Transverse colon (tissue), 4 donors: Measurements from ENCODE around the gene NDE1. TPM values are rescaled to one million over a fixed set of nuclear protein-coding genes. Genes with fewer than 3 reads are reported as not detected.
"Not testable (repeated sequence)": the region's sequence is repeated elsewhere in the genome, so short reads cannot be mapped to it uniquely, and the experiment has no call there.

Experiments
- DNase-seq: peaks from one replicate; pipeline ENCODE4 v3.0.0-alpha.2; 2019
- H3K27ac ChIP-seq, 4 donors: fragments of 200-600 bp; sonication (generic); 2 replicates each; pipeline ENCODE4 v1.5.1; 2016 to 2018; ENCODE audit warnings: inconsistent platforms in 4 of 4
- H3K27me3 ChIP-seq: fragments of 200-600 bp; sonication (generic); 2 replicates; pipeline ENCODE4 v1.5.1; 2017; ENCODE audit warnings: inconsistent platforms
- H3K36me3 ChIP-seq, 4 donors: fragments of 200-600 bp; sonication (generic); 2 replicates each; pipeline ENCODE4 v1.5.1; 2017 to 2019; ENCODE audit warnings: inconsistent platforms in 4 of 4
- H3K4me1 ChIP-seq, 4 donors: fragments of 200-600 bp; sonication (generic); 2 replicates each; pipeline ENCODE4 v1.5.1; 2017 to 2020; ENCODE audit warnings: inconsistent platforms in 4 of 4
- H3K4me3 ChIP-seq, 4 donors: fragments of 200-600 bp; sonication (generic); 1 replicate in 1 of 4; 2 replicates in 3 of 4; pipeline versions ENCODE4 v1.5.1 to v1.6.1; 2017 to 2019; ENCODE audit warnings: inconsistent platforms in 4 of 4
- H3K9me3 ChIP-seq, 2 donors: fragments of 200-600 bp; sonication (generic); 2 replicates each; pipeline ENCODE4 v1.5.1; 2017 to 2019; ENCODE audit warnings: inconsistent platforms in 2 of 2
- EP300 ChIP-seq: sonication (generic); formaldehyde crosslinking; IDR thresholded peaks from one replicate; pipeline ENCODE4 v1.6.1; 2017; ENCODE audit warnings: antibody characterized with exemption, low read depth
- POLR2A ChIP-seq: fragments of 450-650 bp; IDR thresholded peaks from one replicate; pipeline ENCODE4 v1.6.1; 2016; ENCODE audit warnings: antibody characterized with exemption, mild to moderate bottlenecking, moderate library complexity
- POLR2AphosphoS5 ChIP-seq, 3 donors: sonication (generic); formaldehyde crosslinking; IDR thresholded peaks; one replicate each; pipeline ENCODE4 v1.6.1; 2016; ENCODE audit warnings: antibody characterized with exemption in 3 of 3
- WGBS, 2 donors: methylation state at CpG; one replicate each; pipeline ENCODE4 v1.1.5; 2018; ENCODE audit warnings: low coverage in 1 of 2; 5-methylcytosine and 5-hydroxymethylcytosine counted together
- in situ Hi-C, 4 donors: fragments of 200-750 bp; cut with MboI; loops; one replicate each; pipeline versions ENCODE4 v1.15.0 to v1.15.1; 2017; ENCODE audit warnings: low sequenced_read_pairs in 3 of 4, low pct_ligation_motif_present in 1 of 4, low pct_unique_long_range_greater_than_20kb in 1 of 4
- intact Hi-C: fragments of 100-400 bp; cut with DNase I; formaldehyde crosslinking; loops from one replicate; pipeline ENCODE4 v1.15.1; 2023; ENCODE audit warnings: low total_unique reads
- total RNA-seq, 4 donors: library from RNA; depleted of rRNA; stranded (reverse); fragments of >200 nt; gene quantifications; one replicate each; pipeline ENCODE4 v1.1.0, GENCODE V29; 2016
- TF ChIP-seq, protein P1 (sequence below), 5 experiments: fragments of 200-600 bp in 3 of 5; fragments of 450-650 bp in 2 of 5; sonication (generic) in 3 of 5; IDR thresholded peaks; 1 replicate in 2 of 5; 2 replicates in 3 of 5; pipeline ENCODE4 v1.5.1; 2016 to 2017; ENCODE audit warnings: antibody characterized with exemption in 5 of 5, inconsistent platforms in 3 of 5, mild to moderate bottlenecking in 2 of 5, moderate library complexity in 1 of 5

Gene NDE1
- total RNA-seq, 4 donors from 2014 or later = 21.0 to 47.6 (median 36.3) TPM

DNA sequence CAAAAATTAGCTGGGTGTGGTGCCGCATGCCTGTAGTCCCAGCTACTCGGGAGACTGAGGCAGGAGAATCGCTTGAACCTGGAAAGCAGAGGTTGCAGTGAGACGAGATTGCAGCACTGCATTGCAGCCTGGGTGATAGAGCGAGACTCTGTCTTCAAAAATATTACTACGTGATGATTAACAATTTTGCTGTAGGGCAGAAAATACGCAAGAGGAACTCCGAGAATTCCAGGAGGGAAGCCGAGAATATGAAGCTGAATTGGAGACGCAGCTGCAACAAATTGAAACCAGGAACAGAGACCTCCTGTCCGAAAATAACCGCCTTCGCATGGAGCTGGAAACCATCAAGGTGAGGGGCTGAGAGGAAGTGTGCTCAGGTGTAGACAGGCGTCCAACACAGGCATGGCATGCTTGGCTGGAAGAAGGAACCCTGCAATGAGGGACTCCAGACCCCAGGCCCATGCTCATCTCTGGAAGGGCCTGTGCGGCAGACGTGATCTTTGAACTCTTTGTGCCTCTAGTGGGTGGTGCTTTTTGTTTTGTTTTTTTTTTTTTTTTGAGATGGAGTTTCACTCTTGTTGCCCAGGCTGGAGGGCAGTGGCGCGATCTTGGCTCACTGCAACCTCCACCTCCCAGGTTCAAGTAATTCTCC is 17.2 kb downstream of the NDE1 start:
- in situ Hi-C loops (no loop called here), intact Hi-C loops (no loop called here)
- Histone ChIP-seq H3K36me3 (peaks cover 0 to 47% (median 21%) of the 10 kb centered on the region in 4 donors), H3K4me3 (no peak overlapping the region), H3K27ac (no peak overlapping the region), H3K27me3 (no peaks in the 10 kb centered on the region), H3K9me3 (no peaks in the 10 kb centered on the region), H3K4me1 (peaks cover 0 to 6% (median 2%) of the 10 kb centered on the region in 4 donors)
- TF ChIP-seq POLR2AphosphoS5 (IDR thresholded peaks at IDR 0.05) (no peak), POLR2A (no peak), EP300 (no peak)
- TF ChIP-seq, protein P1, sequence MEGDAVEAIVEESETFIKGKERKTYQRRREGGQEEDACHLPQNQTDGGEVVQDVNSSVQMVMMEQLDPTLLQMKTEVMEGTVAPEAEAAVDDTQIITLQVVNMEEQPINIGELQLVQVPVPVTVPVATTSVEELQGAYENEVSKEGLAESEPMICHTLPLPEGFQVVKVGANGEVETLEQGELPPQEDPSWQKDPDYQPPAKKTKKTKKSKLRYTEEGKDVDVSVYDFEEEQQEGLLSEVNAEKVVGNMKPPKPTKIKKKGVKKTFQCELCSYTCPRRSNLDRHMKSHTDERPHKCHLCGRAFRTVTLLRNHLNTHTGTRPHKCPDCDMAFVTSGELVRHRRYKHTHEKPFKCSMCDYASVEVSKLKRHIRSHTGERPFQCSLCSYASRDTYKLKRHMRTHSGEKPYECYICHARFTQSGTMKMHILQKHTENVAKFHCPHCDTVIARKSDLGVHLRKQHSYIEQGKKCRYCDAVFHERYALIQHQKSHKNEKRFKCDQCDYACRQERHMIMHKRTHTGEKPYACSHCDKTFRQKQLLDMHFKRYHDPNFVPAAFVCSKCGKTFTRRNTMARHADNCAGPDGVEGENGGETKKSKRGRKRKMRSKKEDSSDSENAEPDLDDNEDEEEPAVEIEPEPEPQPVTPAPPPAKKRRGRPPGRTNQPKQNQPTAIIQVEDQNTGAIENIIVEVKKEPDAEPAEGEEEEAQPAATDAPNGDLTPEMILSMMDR (IDR thresholded peaks at IDR 0.05) = no peak
- 90 to 96% methylated on average over 11 to 18 of the region's 18 CpGs for WGBS, 2 donors
- DNase-seq = no peak

DNA sequence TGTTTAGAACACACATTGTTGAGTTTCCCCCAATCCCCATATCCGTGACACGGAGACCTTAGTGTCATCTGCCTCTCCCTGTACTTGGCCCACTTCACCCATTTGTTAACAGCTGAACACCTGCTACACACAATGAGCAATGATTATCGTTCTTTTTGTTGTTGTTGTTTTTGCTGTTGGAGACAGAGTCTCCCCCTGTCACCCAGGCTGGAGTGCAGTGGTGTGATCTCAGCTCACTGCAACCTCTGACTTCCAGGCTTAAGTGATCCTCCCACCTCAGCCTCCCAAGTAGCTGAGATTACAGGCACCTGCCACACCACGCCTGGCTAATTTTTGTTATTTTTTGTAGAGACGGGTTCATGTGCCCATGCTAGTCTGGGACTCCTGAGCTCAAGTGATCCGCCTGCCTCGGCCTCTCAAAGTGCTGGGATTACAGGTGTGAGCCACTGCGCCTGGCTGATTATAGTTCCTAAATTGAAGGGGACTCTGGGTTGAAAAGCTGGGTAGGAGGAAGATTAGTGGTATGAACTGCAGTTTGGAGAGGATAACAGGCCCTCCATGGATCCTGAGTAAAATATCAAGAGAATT is 21.6 kb downstream of the NDE1 start:
- peak overlapping the region; percentile 84 to 92 (median 88) for H3K27ac ChIP-seq
- DNase-seq = no peak
- H3K4me3 ChIP-seq = no peak overlapping the region
- no peaks in the 10 kb centered on the region for H3K9me3 ChIP-seq
- in situ Hi-C loops (no loop called here), intact Hi-C loops (no loop called here)
- WGBS, 2 donors = 90 to 96% methylated on average over 3 to 8 of the region's 8 CpGs
- H3K4me1 ChIP-seq = peaks cover 10 to 23% (median 17%) of the 10 kb centered on the region in 4 donors
- TF ChIP-seq EP300 (no peak), POLR2A (no peak), POLR2AphosphoS5 (IDR thresholded peaks at IDR 0.05) (no peak)
- TF ChIP-seq, protein P1 (IDR thresholded peaks at IDR 0.05) = no peak
- no peaks in the 10 kb centered on the region for H3K27me3 ChIP-seq
- peaks cover 0 to 26% (median 12%) of the 10 kb centered on the region in 4 donors for H3K36me3 ChIP-seq

DNA sequence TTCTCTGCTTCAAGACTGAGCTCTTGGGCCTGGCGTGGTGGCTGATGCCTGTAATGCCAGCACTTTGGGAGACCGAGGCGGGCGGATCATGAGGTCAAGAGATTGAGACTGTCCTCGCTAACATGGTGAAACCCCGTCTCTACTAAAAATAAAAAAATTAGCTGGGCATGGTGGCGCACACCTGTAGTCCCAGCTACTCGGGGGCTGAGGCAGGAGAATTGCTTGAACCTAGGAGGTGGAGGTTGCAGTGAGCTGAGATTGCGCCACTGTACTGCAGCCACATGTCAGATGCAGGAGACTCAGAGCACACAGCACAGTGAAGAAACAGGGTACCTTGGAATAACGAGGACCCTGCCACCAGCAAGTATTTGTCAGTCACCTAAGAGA is 22.1 kb downstream of the NDE1 start:
- H3K9me3 ChIP-seq, H3K4me3 ChIP-seq, H3K27me3 ChIP-seq, intact Hi-C loops, DNase-seq, in situ Hi-C loops: not testable (repeated sequence)
- WGBS, 2 donors = 91 to 98% methylated on average over 6 to 10 of the region's 10 CpGs
- H3K27ac ChIP-seq = peak overlapping the region; percentile 84 to 92 (median 88)
- H3K36me3 ChIP-seq = peaks cover 0 to 21% (median 10%) of the 10 kb centered on the region in 4 donors
- H3K4me1 ChIP-seq = peaks cover 10 to 23% (median 17%) of the 10 kb centered on the region in 4 donors

DNA sequence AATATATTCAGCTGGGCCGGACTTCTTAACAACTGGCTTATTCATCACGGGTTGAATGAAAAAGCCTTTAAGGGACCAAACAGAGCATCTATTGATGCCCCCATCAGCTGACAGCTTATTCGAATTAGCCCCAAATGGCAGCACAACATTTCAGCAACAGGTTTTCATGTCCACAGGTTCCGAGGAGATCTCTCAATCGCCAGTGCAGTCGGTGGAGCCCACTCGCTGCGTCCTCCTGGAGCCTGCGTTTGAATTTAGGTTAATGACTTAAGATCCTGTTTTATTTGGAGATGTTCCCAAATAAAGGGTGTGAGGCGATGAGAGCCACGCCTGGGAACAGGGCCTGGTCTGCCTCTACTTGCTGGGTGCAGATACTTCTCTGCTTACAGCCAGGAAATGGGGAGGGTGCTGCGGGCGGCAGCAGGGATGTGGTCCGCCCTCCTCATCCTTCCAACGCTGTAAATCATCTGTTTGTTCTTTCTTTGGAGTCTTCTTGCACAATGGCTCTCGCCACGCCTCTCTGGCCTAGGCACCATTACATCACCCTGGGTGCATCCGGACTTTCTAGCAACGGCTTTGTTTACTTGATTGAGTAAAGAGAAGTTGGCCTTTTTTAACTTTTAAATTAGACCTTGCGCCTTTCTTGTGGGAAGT is 22.6 kb downstream of the NDE1 start:
- WGBS, 2 donors = 11 to 23% methylated on average over 3 to 20 of the region's 20 CpGs
- DNase-seq = peak; percentile 86
- peak overlapping the region; percentile 84 to 92 (median 88) for H3K27ac ChIP-seq
- H3K36me3 ChIP-seq = peaks cover 0 to 16% (median 8%) of the 10 kb centered on the region in 4 donors
- peaks cover 10 to 23% (median 17%) of the 10 kb centered on the region in 4 donors for H3K4me1 ChIP-seq
- in situ Hi-C loops = no loop called here
- no peaks in the 10 kb centered on the region for H3K27me3 ChIP-seq
- no peaks in the 10 kb centered on the region for H3K9me3 ChIP-seq
- intact Hi-C loops = no loop called here
- TF ChIP-seq POLR2AphosphoS5 (IDR thresholded peaks at IDR 0.05) (peak; percentile 83 to 87 (median 85)), POLR2A (no peak), EP300 (peak; percentile 65)
- TF ChIP-seq, protein P1 (IDR thresholded peaks at IDR 0.05) = no peak
- no peak overlapping the region for H3K4me3 ChIP-seq
